ENCODE results near the gene ARHGAP18. TPM values are rescaled to one million over a fixed set of nuclear protein-coding genes. Genes with fewer than 3 reads are reported as not detected.
A peak's percentile ranks its signal among the peaks of the same experiment; 100 is the strongest.
"Not testable (repeated sequence)": the region's sequence is repeated elsewhere in the genome, so short reads cannot be mapped to it uniquely, and the experiment has no call there.

Gene ARHGAP18
- total RNA-seq, 4 donors from 2014 or later, result 2.8 to 9.0 (median 7.1) TPM

GRCh38 chr6:129577691-129578090 lies 132.3 kb downstream of the ARHGAP18 start:
- Histone ChIP-seq H3K27ac (no peak overlapping the region), H3K9me3 (no peaks in the 10 kb centered on the region), H3K4me1 (no peaks in the 10 kb centered on the region), H3K4me3 (no peak overlapping the region), H3K36me3 (no peaks in the 10 kb centered on the region), H3K27me3 (no peaks in the 10 kb centered on the region)
- no peak for DNase-seq
- whole genome bisulfite sequencing, 2 donors, result 50 to 69% methylated on average over 3 of the region's 3 CpGs
- intact Hi-C loops (cut with DNase I), result no loop called here
- TF ChIP-seq POLR2A (IDR thresholded peaks at IDR 0.05) (no peak), CTCF (IDR thresholded peaks at IDR 0.05) (no peak)

- H3K27ac ChIP-seq, result no peak overlapping the region
- H3K4me1 ChIP-seq, result no peaks in the 10 kb centered on the region
- WGBS, 2 donors, result 71 to 76% methylated on average over 4 of the region's 4 CpGs
- peaks cover 0 to under 1% (median 0%) of the 10 kb centered on the region in 3 donors for H3K9me3 ChIP-seq
- intact Hi-C loops (cut with DNase I), result no loop called here
- no peak for DNase-seq
- TF ChIP-seq CTCF (IDR thresholded peaks at IDR 0.05), result no peak
- TF ChIP-seq POLR2A (IDR thresholded peaks at IDR 0.05), result no peak
- no peaks in the 10 kb centered on the region for H3K36me3 ChIP-seq
- H3K4me3 ChIP-seq, result no peak overlapping the region
- H3K27me3 ChIP-seq, result no peaks in the 10 kb centered on the region
Observed at GRCh38 chr6:129576456-129576855, 133.5 kb downstream of the ARHGAP18 start.

- TF ChIP-seq CTCF (IDR thresholded peaks at IDR 0.05) (peak in 5 of 6 experiments; percentile 46 to 79 (median 58)), POLR2A (IDR thresholded peaks at IDR 0.05) (no peak)
- Histone ChIP-seq H3K9me3 (peaks cover 0 to 7% (median 0%) of the 10 kb centered on the region in 3 donors), H3K36me3 (no peaks in the 10 kb centered on the region), H3K27ac (no peak overlapping the region), H3K4me3 (peak overlapping the region in 1 of 4 donors; percentile 50), H3K4me1 (no peaks in the 10 kb centered on the region), H3K27me3 (no peaks in the 10 kb centered on the region)
- intact Hi-C loops (cut with DNase I), result no loop called here
- no peak for DNase-seq
- 25 to 30% methylated on average over 10 of the region's 10 CpGs for WGBS, 2 donors
Observed at GRCh38 chr6:129575378-129576118, 134.4 kb downstream of the ARHGAP18 start.

GRCh38 chr6:129574605-129575004 lies 135.4 kb downstream of the ARHGAP18 start:
- not testable (repeated sequence) for H3K4me1 ChIP-seq
- 88% methylated on average over 5 of the region's 5 CpGs for WGBS, 2 donors

GRCh38 chr6:129570929-129571328 lies 139.0 kb downstream of the ARHGAP18 start:
- H3K9me3 ChIP-seq; DNase-seq; intact Hi-C loops (cut with DNase I); H3K27ac ChIP-seq; H3K4me3 ChIP-seq; H3K4me1 ChIP-seq; H3K27me3 ChIP-seq; H3K36me3 ChIP-seq: not testable (repeated sequence)
- 88 to 92% methylated on average over 1 of the region's 1 CpG for WGBS, 2 donors

More at GRCh38 chr6:129574605-129575004, 135.4 kb downstream of the ARHGAP18 start:
- H3K4me3 ChIP-seq; DNase-seq; H3K27ac ChIP-seq; H3K9me3 ChIP-seq; intact Hi-C loops (cut with DNase I); H3K27me3 ChIP-seq; H3K36me3 ChIP-seq: not testable (repeated sequence)

GRCh38 chr6:129568015-129568414 lies 142.0 kb downstream of the ARHGAP18 start:
- WGBS, 2 donors, result 84 to 86% methylated on average over 4 of the region's 4 CpGs
- TF ChIP-seq CTCF (IDR thresholded peaks at IDR 0.05), result no peak
- TF ChIP-seq POLR2A (IDR thresholded peaks at IDR 0.05), result no peak
- Histone ChIP-seq H3K9me3 (peaks cover 0 to 10% (median 0%) of the 10 kb centered on the region in 3 donors), H3K27ac (no peak overlapping the region), H3K27me3 (no peaks in the 10 kb centered on the region), H3K4me3 (no peak overlapping the region), H3K36me3 (no peaks in the 10 kb centered on the region), H3K4me1 (no peaks in the 10 kb centered on the region)
- intact Hi-C loops (cut with DNase I), result no loop called here
- no peak for DNase-seq
